ENCODE measurements around the gene COL25A1. TPM values are rescaled to one million over a fixed set of nuclear protein-coding genes. Genes with fewer than 3 reads are reported as not detected.

COL25A1 gene
- total RNA-seq, 1 donor from 2014 or later: 14.1 TPM

Other genes with a start within 250 kb of the COL25A1 start
- gene SEC24B, start 131.2 kb upstream of the COL25A1 start, total RNA-seq: 23.0 TPM

All from tongue (tissue), 1 donor.